ENCODE data around the gene RCOR2.

GRCh38 chr11:63906585-63906984, 10.4 kb downstream of the RCOR2 start:
- TF ChIP-seq CTCF (IDR thresholded peaks at IDR 0.05; ENCODE audit: poor library complexity, severe bottlenecking) = no peak
- TF ChIP-seq EP300 (conservative IDR thresholded peaks at IDR 0.05; ENCODE audit: poor library complexity, severe bottlenecking) = no peak

Measured in neural cell (in vitro differentiated cells).